H1 (cell line): ENCODE results near the gene ASGR2. TPM values are rescaled to one million over a fixed set of nuclear protein-coding genes. Genes with fewer than 3 reads are reported as not detected.
"Not testable (repeated sequence)": the region's sequence is repeated elsewhere in the genome, so short reads cannot be mapped to it uniquely, and the experiment has no call there.

ENCODE experiments used
- CTCF ChIA-PET: fragments of 300-600 bp; sonication (Branson Sonifier 250); formaldehyde crosslinking; loops from one replicate; lab custom pipeline; 2021; ENCODE audit not compliant: partially characterized antibody; lab: Charles Lee
- POLR2A ChIA-PET: fragments of 300-600 bp; sonication (Branson Sonifier 250); formaldehyde crosslinking; loops from one replicate; lab custom pipeline; 2021; ENCODE audit warnings: inconsistent platforms; ENCODE audit not compliant: partially characterized antibody; lab: Charles Lee
- DNase-seq, 2 experiments: peaks; one replicate each; pipeline versions ENCODE4 v3.0.0 to v3.0.0-alpha.2; 2010 to 2022; ENCODE audit warnings: low spot score in 2 of 2, low read depth in 1 of 2, mixed read lengths in 1 of 2
- FAIRE-seq: peaks from 2 replicates; lab custom pipeline; 2011; peaks lifted over from hg19 to GRCh38; lab: Jason Lieb, UNC
- H2AFZ ChIP-seq: 2 replicates; pipeline ENCODE4 v1.8.1; 2012; ENCODE audit warnings: low read length, inconsistent platforms
- H2AK5ac ChIP-seq: 2 replicates; pipeline ENCODE4 v1.6.1; 2013; ENCODE audit warnings: low read depth, low read length
- H2BK120ac ChIP-seq: replicated peaks from 2 replicates; pipeline ENCODE3; 2013; ENCODE audit warnings: low read depth, low read length, inconsistent platforms
- H2BK12ac ChIP-seq: 2 replicates; pipeline ENCODE4 v1.6.1; 2013; ENCODE audit warnings: low read depth, low read length
- H2BK15ac ChIP-seq: 2 replicates; pipeline ENCODE4 v1.6.1; 2013; ENCODE audit warnings: low read length
- H2BK20ac ChIP-seq: 2 replicates; pipeline ENCODE4 v1.6.1; 2013; ENCODE audit warnings: low read length
- H2BK5ac ChIP-seq: 2 replicates; pipeline ENCODE4 v1.6.1; 2013; ENCODE audit warnings: low read depth, low read length
- H3K14ac ChIP-seq: 2 replicates; pipeline ENCODE4 v1.6.1; 2013; ENCODE audit warnings: inconsistent platforms; ENCODE audit not compliant: insufficient read length
- H3K18ac ChIP-seq: 2 replicates; pipeline ENCODE4 v1.6.1; 2013; ENCODE audit warnings: low read length; ENCODE audit errors: extremely low read depth
- H3K23ac ChIP-seq: 2 replicates; pipeline ENCODE4 v1.6.1; 2013; ENCODE audit warnings: inconsistent platforms; ENCODE audit not compliant: insufficient read length
- H3K23me2 ChIP-seq: 2 replicates; pipeline ENCODE4 v1.6.1; 2013; ENCODE audit warnings: low read depth, low read length
- H3K27ac ChIP-seq: 2 replicates; pipeline ENCODE4 v1.6.1; 2011; ENCODE audit warnings: low read depth, low read length, inconsistent platforms
- H3K27me3 ChIP-seq, 4 experiments: replicated peaks in 1 of 4; 1 replicate in 1 of 4; 2 replicates in 3 of 4; pipeline versions ENCODE4 v1.6.1 to v1.8.1; 2011 to 2013; ENCODE audit warnings: low read length in 3 of 4, mild to moderate bottlenecking in 3 of 4, inconsistent platforms in 2 of 4, mixed read lengths in 2 of 4, moderate library complexity in 1 of 4; ENCODE audit not compliant: control insufficient read depth in 3 of 4, insufficient read depth in 3 of 4; ENCODE audit errors: extremely low read depth in 1 of 4
- H3K36me3 ChIP-seq, 4 experiments: 2 replicates each; pipeline versions ENCODE4 v1.6.1 to v1.8.1; 2011 to 2013; ENCODE audit warnings: mild to moderate bottlenecking in 4 of 4, low read length in 3 of 4, moderate library complexity in 2 of 4, control low read depth in 1 of 4, inconsistent platforms in 1 of 4; ENCODE audit not compliant: insufficient read depth in 4 of 4, control insufficient read depth in 2 of 4
- H3K4ac ChIP-seq: replicated peaks from 2 replicates; pipeline ENCODE3; 2013; ENCODE audit warnings: low read length, low read depth, mixed read lengths, inconsistent platforms; ENCODE audit not compliant: insufficient read length
- H3K4me1 ChIP-seq, 4 experiments: replicated peaks in 1 of 4; 1 replicate in 1 of 4; 2 replicates in 3 of 4; pipeline versions ENCODE4 v1.6.1 to v1.8.1; 2011 to 2013; ENCODE audit warnings: low read length in 3 of 4, inconsistent platforms in 2 of 4, mixed read lengths in 1 of 4; ENCODE audit not compliant: insufficient read depth in 4 of 4, control insufficient read depth in 3 of 4
- H3K4me2 ChIP-seq, 2 experiments: 2 replicates each; pipeline versions ENCODE4 v1.6.1 to v1.8.1; 2011 to 2013; ENCODE audit warnings: low read depth in 2 of 2, low read length in 2 of 2, control low read depth in 1 of 2, inconsistent platforms in 1 of 2, mild to moderate bottlenecking in 1 of 2; ENCODE audit not compliant: insufficient read depth in 1 of 2
- H3K4me3 ChIP-seq, 4 experiments: fragments of 200-600, 300-600 bp in 1 of 4; sonication (generic), shearing (Covaris generic), sonication (Bioruptor Twin) in 1 of 4; 2 replicates each; pipeline versions ENCODE4 v1.5.1 to v1.8.1; 2011 to 2016; ENCODE audit warnings: low read length in 4 of 4, low read depth in 3 of 4, control low read depth in 2 of 4, inconsistent platforms in 2 of 4, mild to moderate bottlenecking in 2 of 4, mixed read lengths in 1 of 4, moderate library complexity in 1 of 4; ENCODE audit not compliant: insufficient read depth in 2 of 4; ENCODE audit errors: extremely low read depth in 1 of 4
- H3K56ac ChIP-seq: replicated peaks from 2 replicates; pipeline ENCODE3; 2013; ENCODE audit warnings: low read depth, mild to moderate bottlenecking, mixed read lengths, low read length, inconsistent platforms; ENCODE audit not compliant: insufficient read length
- H3K79me1 ChIP-seq: 2 replicates; pipeline ENCODE4 v1.6.1; 2013; ENCODE audit warnings: low read depth, low read length, control low read depth
- H3K79me2 ChIP-seq, 2 experiments: 2 replicates each; pipeline versions ENCODE4 v1.6.1 to v1.8.1; 2012 to 2013; ENCODE audit warnings: low read length in 2 of 2, mild to moderate bottlenecking in 2 of 2, inconsistent platforms in 1 of 2; ENCODE audit not compliant: insufficient read depth in 2 of 2, control insufficient read depth in 1 of 2
- H3K9ac ChIP-seq, 4 experiments: replicated peaks in 1 of 4; 1 replicate in 1 of 4; 2 replicates in 3 of 4; pipeline versions ENCODE4 v1.6.1 to v1.8.1; 2011 to 2013; ENCODE audit warnings: low read depth in 3 of 4, low read length in 3 of 4, control low read depth in 2 of 4, mild to moderate bottlenecking in 2 of 4, moderate library complexity in 2 of 4, inconsistent platforms in 1 of 4; ENCODE audit errors: extremely low read depth in 1 of 4
- H3K9me3 ChIP-seq, 2 experiments: 2 replicates each; pipeline versions ENCODE4 v1.6.1 to v1.8.1; 2012 to 2013; ENCODE audit warnings: mild to moderate bottlenecking in 2 of 2, moderate library complexity in 2 of 2, control low read depth in 1 of 2, inconsistent platforms in 1 of 2, low read depth in 1 of 2, low read length in 1 of 2, mixed read lengths in 1 of 2; ENCODE audit not compliant: insufficient read depth in 2 of 2
- H4K20me1 ChIP-seq, 2 experiments: replicated peaks in 1 of 2; 2 replicates each; pipeline versions ENCODE3 to v1.8.1; 2011 to 2013; ENCODE audit warnings: inconsistent platforms in 2 of 2, low read length in 2 of 2, mild to moderate bottlenecking in 1 of 2; ENCODE audit not compliant: insufficient read depth in 2 of 2, control insufficient read depth in 1 of 2
- H4K5ac ChIP-seq: 2 replicates; pipeline ENCODE4 v1.6.1; 2013; ENCODE audit warnings: low read length, low read depth, mixed read lengths, inconsistent platforms; ENCODE audit not compliant: insufficient read length
- H4K8ac ChIP-seq: 2 replicates; pipeline ENCODE4 v1.8.0; 2013; ENCODE audit warnings: mild to moderate bottlenecking, moderate library complexity, low read length, inconsistent platforms; ENCODE audit not compliant: insufficient read depth; ENCODE audit errors: extremely low read depth
- H4K91ac ChIP-seq: replicated peaks from 2 replicates; pipeline ENCODE3; 2013; ENCODE audit warnings: low read length, mixed read lengths, inconsistent platforms; ENCODE audit not compliant: insufficient read length
- WGBS, 2 experiments: shearing (Covaris generic) in 1 of 2; methylation state at CpG; one replicate each; pipeline versions ENCODE4 v1.1.6 to v1.1.7; 2013 to 2015; ENCODE audit warnings: low lambda C conversion rate in 2 of 2, mixed read lengths in 2 of 2, inconsistent platforms in 1 of 2, low coverage in 1 of 2, missing lambda C conversion rate in 1 of 2; ENCODE audit not compliant: insufficient replicate concordance in 2 of 2, insufficient coverage in 1 of 2, insufficient read length in 1 of 2; ENCODE audit errors: extremely low coverage in 1 of 2, missing lambda C conversion rate in 1 of 2; 5-methylcytosine and 5-hydroxymethylcytosine counted together
- polyA plus RNA-seq, 7 experiments: library from polyadenylated mRNA; depleted of rRNA in 3 of 7; stranded (reverse) in 5 of 7; unstranded in 2 of 7; fragments of >200 nt in 5 of 7; fragments of 200-250 nt in 2 of 7; gene quantifications; 1 replicate in 5 of 7; 2 replicates in 1 of 7; 4 replicates in 1 of 7; pipeline versions ENCODE4 v1.2.1 to v1.2.3, GENCODE V29; 2011 to 2013; ENCODE audit warnings: missing spikeins in 2 of 7, mixed read lengths in 2 of 7
- total RNA-seq: library from RNA; stranded (reverse); fragmentation: NEBNext Ultra II Directional; extraction: Animal tissue kit (Norgen Biotek cat#: 25700); gene quantifications from 2 replicates; pipeline ENCODE4 v1.2.1, GENCODE V29; 2021

Gene ASGR2
- total and polyA plus RNA-seq, 2 of the 8 experiments (the other 6 are each of a cell fraction or from before 2014, with no cell fraction given), result 0.91 TPM; not detected in 1

DNA sequence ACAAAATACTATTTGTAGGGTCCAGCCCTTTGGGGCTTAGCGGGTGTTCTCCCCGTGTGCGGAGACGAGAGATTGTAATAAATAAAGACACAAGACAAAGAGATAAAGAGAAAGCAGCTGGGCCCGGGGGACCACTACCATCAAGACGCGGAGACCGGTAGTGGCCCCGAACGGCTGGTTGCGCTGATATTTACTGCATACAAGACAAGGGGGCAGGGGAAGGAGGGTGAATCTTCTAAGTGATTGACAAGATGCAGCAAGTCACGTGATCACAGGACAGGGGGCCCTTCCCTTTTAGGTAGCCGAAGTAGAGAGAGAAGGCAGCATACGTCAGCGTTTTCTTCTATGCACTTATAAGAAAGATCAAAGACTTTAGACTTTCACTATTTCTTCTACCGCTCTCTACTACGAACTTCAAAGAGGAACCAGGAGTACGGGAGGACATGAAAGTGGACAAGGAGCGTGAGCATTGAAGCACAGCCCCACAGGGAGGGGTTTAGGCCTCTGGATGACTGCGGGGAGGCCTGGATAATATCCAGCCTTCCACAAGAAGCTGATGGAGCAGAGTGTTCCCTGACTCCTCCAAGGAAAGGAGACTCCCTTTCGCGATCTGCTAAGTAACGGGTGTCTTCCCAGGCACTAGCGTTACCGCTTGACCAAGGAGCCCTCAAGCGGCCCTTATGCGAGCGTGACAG is 23.2 kb downstream of the ASGR2 start:
- H3K27ac ChIP-seq, H3K18ac ChIP-seq, FAIRE-seq, H4K8ac ChIP-seq, H3K36me3 ChIP-seq, CTCF ChIA-PET, H3K23ac ChIP-seq, H2BK5ac ChIP-seq, DNase-seq, H3K9me3 ChIP-seq, H2BK120ac ChIP-seq, H4K20me1 ChIP-seq, H3K27me3 ChIP-seq, H3K79me1 ChIP-seq, H2AK5ac ChIP-seq, H3K9ac ChIP-seq, H3K4me2 ChIP-seq, H3K56ac ChIP-seq, H4K91ac ChIP-seq, H3K4me3 ChIP-seq, H3K4me1 ChIP-seq, H4K5ac ChIP-seq, H2BK20ac ChIP-seq, H3K4ac ChIP-seq, H3K14ac ChIP-seq, H3K23me2 ChIP-seq, H2BK12ac ChIP-seq, H2BK15ac ChIP-seq, H3K79me2 ChIP-seq: not testable (repeated sequence)
- WGBS, 2 experiments, result 89% methylated on average over 22 of the region's 28 CpGs; no CpG with 5 or more reads in 1 of the 2 experiments
- 0 out of 2 replicates have a peak overlapping the region, but pooled peaks have one; percentile 53 for H2AFZ ChIP-seq
- POLR2A ChIA-PET, result interaction anchor here (1.0 kb wide), 1 partner anchor 18 kb away, joined by 3 read pairs; no protein-coding TSS in a partner anchor

DNA sequence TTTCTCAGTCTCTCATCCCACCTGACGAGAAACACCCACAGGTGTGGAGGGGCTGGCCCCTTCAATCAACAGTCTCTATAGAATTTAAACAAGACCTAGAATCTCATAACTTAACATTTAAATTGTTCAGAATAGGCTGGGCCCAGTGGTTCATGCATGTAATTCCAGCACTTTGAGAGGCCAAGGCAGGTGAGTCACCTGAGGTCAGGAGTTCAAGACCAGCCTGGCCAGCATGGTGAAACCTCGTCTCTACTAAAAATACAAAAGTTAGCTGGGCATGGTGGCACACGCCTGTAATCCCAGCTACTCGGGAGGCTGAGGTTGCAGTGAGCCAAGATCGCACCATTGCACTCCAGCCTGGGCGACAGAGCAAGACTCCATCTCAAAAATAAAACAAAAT is 25.1 kb downstream of the ASGR2 start:
- H2BK20ac ChIP-seq, H4K8ac ChIP-seq, H2AFZ ChIP-seq, H3K4me1 ChIP-seq, H3K4me2 ChIP-seq, H2AK5ac ChIP-seq, H2BK15ac ChIP-seq, H3K23ac ChIP-seq, FAIRE-seq, H2BK120ac ChIP-seq, H3K36me3 ChIP-seq, H3K27me3 ChIP-seq, H3K4me3 ChIP-seq, H3K9me3 ChIP-seq, H3K79me2 ChIP-seq, H3K27ac ChIP-seq, H3K56ac ChIP-seq, H3K79me1 ChIP-seq, H4K5ac ChIP-seq, H3K14ac ChIP-seq, H3K9ac ChIP-seq, POLR2A ChIA-PET, H3K18ac ChIP-seq, H4K91ac ChIP-seq, H2BK12ac ChIP-seq, H3K23me2 ChIP-seq, DNase-seq, H3K4ac ChIP-seq, H2BK5ac ChIP-seq, H4K20me1 ChIP-seq: not testable (repeated sequence)
- WGBS, 2 experiments, result 92% methylated on average over 6 of the region's 6 CpGs; no CpG with 5 or more reads in 1 of the 2 experiments
- CTCF ChIA-PET, result interaction anchor here (1.6 kb wide), 1 partner anchor 9 kb away, joined by 5 read pairs; no protein-coding TSS in a partner anchor
